ENCODE results near the gene ZNF423. TPM values are rescaled to one million over a fixed set of nuclear protein-coding genes. Genes with fewer than 3 reads are reported as not detected.

ZNF423 gene
- total RNA-seq, 1 experiment from 2014 or later = 11.1 TPM

- Histone ChIP-seq H3K4me3 (ENCODE audit: low read depth, low read length, poor library complexity, severe bottlenecking) (no peak overlapping the region), H3K4me1 (ENCODE audit: insufficient read depth, low read length, poor library complexity, severe bottlenecking) (no peaks in the 10 kb centered on the region), H3K27ac (ENCODE audit: low read depth, low read length, poor library complexity, severe bottlenecking) (no peak overlapping the region), H3K27me3 (replicated peaks; ENCODE audit: insufficient read depth, low read depth, low read length, poor library complexity) (no peaks in the 10 kb centered on the region), H3K9me3 (ENCODE audit: low read depth, low read length, poor library complexity, severe bottlenecking) (no peaks in the 10 kb centered on the region), H3K36me3 (ENCODE audit: insufficient read depth, low read length, poor library complexity, severe bottlenecking) (no peaks in the 10 kb centered on the region)
- no peak for DNase-seq (ENCODE audit: low spot score)
- POLR2A ChIA-PET (ENCODE audit: low non-redundant PET) = no interaction called here
- CTCF ChIA-PET = no interaction called here
- no TSS peak for BruUV-seq (replicated peaks)
- intact Hi-C loops (cut with micrococcal nuclease; ENCODE audit: unreplicated experiment) = no loop called here
- no peak for TF ChIP-seq EZH2 (IDR thresholded peaks at IDR 0.05; ENCODE audit: borderline replicate concordance, low read depth, low read length, poor library complexity, severe bottlenecking)
- TF ChIP-seq, protein P1, sequence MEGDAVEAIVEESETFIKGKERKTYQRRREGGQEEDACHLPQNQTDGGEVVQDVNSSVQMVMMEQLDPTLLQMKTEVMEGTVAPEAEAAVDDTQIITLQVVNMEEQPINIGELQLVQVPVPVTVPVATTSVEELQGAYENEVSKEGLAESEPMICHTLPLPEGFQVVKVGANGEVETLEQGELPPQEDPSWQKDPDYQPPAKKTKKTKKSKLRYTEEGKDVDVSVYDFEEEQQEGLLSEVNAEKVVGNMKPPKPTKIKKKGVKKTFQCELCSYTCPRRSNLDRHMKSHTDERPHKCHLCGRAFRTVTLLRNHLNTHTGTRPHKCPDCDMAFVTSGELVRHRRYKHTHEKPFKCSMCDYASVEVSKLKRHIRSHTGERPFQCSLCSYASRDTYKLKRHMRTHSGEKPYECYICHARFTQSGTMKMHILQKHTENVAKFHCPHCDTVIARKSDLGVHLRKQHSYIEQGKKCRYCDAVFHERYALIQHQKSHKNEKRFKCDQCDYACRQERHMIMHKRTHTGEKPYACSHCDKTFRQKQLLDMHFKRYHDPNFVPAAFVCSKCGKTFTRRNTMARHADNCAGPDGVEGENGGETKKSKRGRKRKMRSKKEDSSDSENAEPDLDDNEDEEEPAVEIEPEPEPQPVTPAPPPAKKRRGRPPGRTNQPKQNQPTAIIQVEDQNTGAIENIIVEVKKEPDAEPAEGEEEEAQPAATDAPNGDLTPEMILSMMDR (conservative IDR thresholded peaks at IDR 0.05; ENCODE audit: low read depth, low read length) = no peak
Observed at GRCh38 chr16:49717689-49718088, 138.2 kb downstream of the ZNF423 start.

DNA sequence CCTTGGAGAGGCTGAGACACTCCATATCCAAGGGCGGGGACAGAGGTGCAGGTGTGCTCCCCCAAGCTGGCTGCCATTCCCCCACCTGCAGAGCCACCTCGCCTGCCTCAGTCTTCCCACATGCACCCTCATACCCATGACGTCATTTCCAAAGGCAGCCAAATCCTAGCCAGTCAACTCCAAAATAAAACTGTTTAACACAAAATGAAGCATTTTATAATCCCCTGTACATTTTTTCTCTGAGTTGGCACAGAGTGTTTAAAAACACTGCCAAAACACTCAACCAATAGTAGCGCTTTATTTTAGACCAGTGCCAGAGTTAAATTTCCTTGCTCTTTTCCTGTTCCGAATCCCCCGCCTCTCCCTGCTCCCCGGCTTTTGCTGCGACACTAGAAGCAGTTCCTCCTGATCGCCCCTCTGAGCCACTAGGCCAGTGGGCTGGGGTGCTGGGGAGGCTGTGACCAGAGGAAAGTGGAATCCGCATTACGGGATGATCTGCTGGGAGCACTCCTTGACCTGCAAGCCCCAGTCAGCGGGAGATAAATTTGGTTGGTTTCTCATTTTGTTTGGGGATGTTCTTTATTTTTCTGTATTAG, 139.5 kb downstream of the ZNF423 start:
- intact Hi-C loops (cut with micrococcal nuclease; ENCODE audit: unreplicated experiment) = no loop called here
- CTCF ChIA-PET = no interaction called here
- no peak overlapping the region for H3K27ac ChIP-seq (ENCODE audit: low read depth, low read length, poor library complexity, severe bottlenecking)
- no peaks in the 10 kb centered on the region for H3K36me3 ChIP-seq (ENCODE audit: insufficient read depth, low read length, poor library complexity, severe bottlenecking)
- H3K27me3 ChIP-seq (replicated peaks; ENCODE audit: insufficient read depth, low read depth, low read length, poor library complexity) = no peaks in the 10 kb centered on the region
- POLR2A ChIA-PET (ENCODE audit: low non-redundant PET) = no interaction called here
- no peaks in the 10 kb centered on the region for H3K4me1 ChIP-seq (ENCODE audit: insufficient read depth, low read length, poor library complexity, severe bottlenecking)
- no TSS peak for BruUV-seq (replicated peaks)
- DNase-seq (ENCODE audit: low spot score) = no peak
- no peak for TF ChIP-seq EZH2 (IDR thresholded peaks at IDR 0.05; ENCODE audit: borderline replicate concordance, low read depth, low read length, poor library complexity, severe bottlenecking)
- TF ChIP-seq, protein P1 (conservative IDR thresholded peaks at IDR 0.05; ENCODE audit: low read depth, low read length) = no peak
- H3K4me3 ChIP-seq (ENCODE audit: low read depth, low read length, poor library complexity, severe bottlenecking) = no peak overlapping the region
- no peaks in the 10 kb centered on the region for H3K9me3 ChIP-seq (ENCODE audit: low read depth, low read length, poor library complexity, severe bottlenecking)

DNA sequence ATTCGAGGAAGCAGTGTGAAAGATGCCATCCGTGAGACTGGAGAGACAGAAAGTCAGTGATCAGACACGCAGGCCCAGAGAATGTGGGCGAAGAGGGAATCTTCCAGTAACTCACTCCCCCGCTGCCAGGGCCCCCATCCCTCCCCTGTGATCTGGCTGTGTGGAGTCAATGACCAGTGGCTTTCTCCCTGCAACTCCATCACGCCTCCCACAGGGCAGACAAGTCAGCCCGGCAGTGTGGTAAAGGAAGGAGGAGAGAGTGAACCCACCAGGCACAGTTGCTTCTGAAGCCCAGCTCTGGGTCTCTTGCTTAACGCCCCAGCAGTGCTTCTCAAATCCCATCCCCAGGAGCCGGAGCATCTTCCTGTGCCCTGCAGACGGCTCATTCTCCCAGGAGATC, 142.1 kb downstream of the ZNF423 start:
- POLR2A ChIA-PET (ENCODE audit: low non-redundant PET) = no interaction called here
- Histone ChIP-seq H3K27ac (ENCODE audit: low read depth, low read length, poor library complexity, severe bottlenecking) (no peak overlapping the region), H3K27me3 (replicated peaks; ENCODE audit: insufficient read depth, low read depth, low read length, poor library complexity) (no peaks in the 10 kb centered on the region), H3K4me1 (ENCODE audit: insufficient read depth, low read length, poor library complexity, severe bottlenecking) (peaks cover 3% of the 10 kb centered on the region), H3K9me3 (ENCODE audit: low read depth, low read length, poor library complexity, severe bottlenecking) (no peaks in the 10 kb centered on the region), H3K36me3 (ENCODE audit: insufficient read depth, low read length, poor library complexity, severe bottlenecking) (no peaks in the 10 kb centered on the region), H3K4me3 (ENCODE audit: low read depth, low read length, poor library complexity, severe bottlenecking) (no peak overlapping the region)
- no TSS peak for BruUV-seq (replicated peaks)
- TF ChIP-seq, protein P1 (conservative IDR thresholded peaks at IDR 0.05; ENCODE audit: low read depth, low read length) = no peak
- TF ChIP-seq EZH2 (IDR thresholded peaks at IDR 0.05; ENCODE audit: borderline replicate concordance, low read depth, low read length, poor library complexity, severe bottlenecking) = no peak
- CTCF ChIA-PET = no interaction called here
- intact Hi-C loops (cut with micrococcal nuclease; ENCODE audit: unreplicated experiment) = no loop called here
- no peak for DNase-seq (ENCODE audit: low spot score)
